ENCODE results near the gene KAZN.

The KAZN gene

GRCh38 chr1:15071936-15072335 lies 473.5 kb downstream of the KAZN start:
- DNase-seq, result no peak

GRCh38 chr1:15073799-15074308 lies 475.4 kb downstream of the KAZN start:
- no peak for DNase-seq

- DNase-seq, result no peak
Measured at GRCh38 chr1:15075175-15075574, 476.7 kb downstream of the KAZN start.

GRCh38 chr1:15075817-15076216 lies 477.3 kb downstream of the KAZN start:
- no peak for DNase-seq

- no peak for DNase-seq
Measured at GRCh38 chr1:15076807-15077206, 478.3 kb downstream of the KAZN start.

GRCh38 chr1:15077384-15077783 lies 478.9 kb downstream of the KAZN start:
- DNase-seq, result no peak

- DNase-seq, result no peak
Measured at GRCh38 chr1:15080328-15081007, 482.0 kb downstream of the KAZN start.

- DNase-seq, result no peak
Measured at GRCh38 chr1:15081102-15081501, 482.6 kb downstream of the KAZN start.

- DNase-seq, result no peak
Measured at GRCh38 chr1:15083578-15083977, 485.1 kb downstream of the KAZN start.

- no peak for DNase-seq
Measured at GRCh38 chr1:15088281-15088971, 489.9 kb downstream of the KAZN start.

- DNase-seq, result no peak
Measured at GRCh38 chr1:15089258-15089992, 490.9 kb downstream of the KAZN start.

- peak; percentile 22 for DNase-seq
Measured at GRCh38 chr1:15090373-15090772, 491.9 kb downstream of the KAZN start.

GRCh38 chr1:15094056-15094455 lies 495.6 kb downstream of the KAZN start:
- no peak for DNase-seq

- no peak for DNase-seq
Measured at GRCh38 chr1:15094719-15095495, 496.4 kb downstream of the KAZN start.

GRCh38 chr1:15095496-15095875 lies 497.0 kb downstream of the KAZN start:
- DNase-seq, result no peak

- DNase-seq, result no peak
Measured at GRCh38 chr1:15096293-15096692, 497.8 kb downstream of the KAZN start.

- no peak for DNase-seq
Measured at GRCh38 chr1:15098176-15099125, 500.0 kb downstream of the KAZN start.

- DNase-seq, result no peak
Measured at GRCh38 chr1:15099441-15100120, 501.1 kb downstream of the KAZN start.

- DNase-seq, result peak; percentile 65
Measured at GRCh38 chr1:15100121-15100879, 501.8 kb downstream of the KAZN start.

Data from stimulated activated CD4-positive, alpha-beta T cell treated with anti-CD3 and anti-CD28 coated beads, Interleukin-15, amount 100 ng/mL, for 24 hours (primary cell).